WTC11 (cell line): ENCODE data around the gene KRT9. TPM values are rescaled to one million over a fixed set of nuclear protein-coding genes. Genes with fewer than 3 reads are reported as not detected.
A peak's percentile ranks its signal among the peaks of the same experiment; 100 is the strongest.

Source experiments
- ATAC-seq: fragments of 200-7000 bp; cut with Tn5 transposase; 2 replicates; pipeline ENCODE4 v1.10.0; 2021; ENCODE audit warnings: mild to moderate bottlenecking, moderate library complexity
- CTCF ChIA-PET: fragments of 300-600 bp; sonication (Branson Sonifier 250); formaldehyde crosslinking; loops from one replicate; lab custom pipeline; 2021; ENCODE audit warnings: antibody characterized with exemption; lab: Charles Lee
- POLR2A ChIA-PET: fragments of 350-600 bp; sonication (Branson Sonifier 250); formaldehyde crosslinking; loops from one replicate; lab custom pipeline; 2021; ENCODE audit warnings: antibody characterized with exemption; lab: Charles Lee
- DNase-seq: peaks from one replicate; pipeline ENCODE4 v3.0.0; 2021; ENCODE audit warnings: low spot score
- H3K27ac Mint-ChIP-seq: 2 replicates; pipeline ENCODE4 v1.8.0; 2021; ENCODE audit warnings: mixed read lengths
- H3K27me3 Mint-ChIP-seq: 2 replicates; pipeline ENCODE4 v1.8.0; 2021; ENCODE audit warnings: low read depth, mild to moderate bottlenecking, moderate library complexity, mixed read lengths
- H3K36me3 Mint-ChIP-seq: 2 replicates; pipeline ENCODE4 v1.8.0; 2021; ENCODE audit warnings: mixed read lengths
- H3K4me1 Mint-ChIP-seq: 2 replicates; pipeline ENCODE4 v1.8.0; 2022; ENCODE audit warnings: mixed read lengths
- H3K4me3 Mint-ChIP-seq: 2 replicates; pipeline ENCODE4 v1.8.0; 2021; ENCODE audit warnings: mild to moderate bottlenecking, moderate library complexity, mixed read lengths
- H3K9me3 Mint-ChIP-seq: 2 replicates; pipeline ENCODE4 v1.8.0; 2021; ENCODE audit warnings: mixed read lengths
- AR ChIP-seq: fragments of 250-450 bp; sonication (Bioruptor Pico); IDR thresholded peaks from 2 replicates; pipeline ENCODE4 v1.9.0; 2021; ENCODE audit warnings: mild to moderate bottlenecking
- ATF1 ChIP-seq: sonication (generic); formaldehyde crosslinking; IDR thresholded peaks from 2 replicates; pipeline ENCODE4 v1.8.1; 2023; ENCODE audit warnings: mild to moderate bottlenecking, moderate library complexity, missing genetic modification reagents
- CDX4 ChIP-seq: fragments of 250-450 bp; sonication (Bioruptor Pico); IDR thresholded peaks from 2 replicates; pipeline ENCODE4 v1.9.0; 2021; ENCODE audit warnings: moderate library complexity, mild to moderate bottlenecking, inconsistent platforms, borderline replicate concordance
- FOXJ3 ChIP-seq: sonication (generic); formaldehyde crosslinking; IDR thresholded peaks from 2 replicates; pipeline ENCODE4 v1.9.0; 2021; ENCODE audit warnings: missing genetic modification reagents, mild to moderate bottlenecking, borderline replicate concordance
- FOXP4 ChIP-seq: sonication (generic); formaldehyde crosslinking; IDR thresholded peaks from 2 replicates; pipeline ENCODE4 v1.8.0; 2022; ENCODE audit warnings: mild to moderate bottlenecking, missing genetic modification reagents
- HMGXB4 ChIP-seq: sonication (generic); formaldehyde crosslinking; IDR thresholded peaks from 2 replicates; pipeline ENCODE4 v1.8.1; 2023; ENCODE audit warnings: mild to moderate bottlenecking, moderate library complexity, missing genetic modification reagents
- NFATC4 ChIP-seq: fragments of 250-450 bp; sonication (Bioruptor Pico); IDR thresholded peaks from 2 replicates; pipeline ENCODE4 v1.9.0; 2021; ENCODE audit warnings: mild to moderate bottlenecking
- SP1 ChIP-seq: sonication (generic); formaldehyde crosslinking; conservative IDR thresholded peaks from 2 replicates; pipeline ENCODE4 v1.8.1; 2022; ENCODE audit warnings: missing genetic modification reagents
- ZNF138 ChIP-seq: sonication (generic); formaldehyde crosslinking; conservative IDR thresholded peaks from 2 replicates; pipeline ENCODE4 v1.8.1; 2022; ENCODE audit warnings: mild to moderate bottlenecking, moderate library complexity, missing genetic modification reagents
- ZNF396 ChIP-seq: fragments of 250-450 bp; sonication (Bioruptor Pico); IDR thresholded peaks from 2 replicates; pipeline ENCODE4 v1.8.0; 2021; ENCODE audit warnings: mild to moderate bottlenecking, moderate library complexity, borderline replicate concordance
- ZNF532 ChIP-seq: fragments of 250-450 bp; sonication (Bioruptor Pico); IDR thresholded peaks from 2 replicates; pipeline ENCODE4 v1.9.0; 2021; ENCODE audit warnings: mild to moderate bottlenecking, borderline replicate concordance
- total RNA-seq: library from RNA; stranded (reverse); gene quantifications from 3 replicates; pipeline ENCODE4 v1.2.3, GENCODE V29; 2021

The KRT9 gene
- total RNA-seq, 1 experiment from 2014 or later, result not detected

GRCh38 chr17:41519501-41520224 is 52.2 kb downstream of the KRT9 start:
- Mint-ChIP-seq H3K9me3 (no peaks in the 10 kb centered on the region), H3K27ac (peak overlapping the region; percentile 45; the same call in 1 of the 2 replicates), H3K27me3 (no peaks in the 10 kb centered on the region), H3K4me1 (peaks cover 21% of the 10 kb centered on the region), H3K4me3 (no peak overlapping the region), H3K36me3 (peaks cover 17% of the 10 kb centered on the region)
- ATAC-seq, result no peak
- TF ChIP-seq SP1 (CRISPR knock-in tag) (no peak), ZNF138 (CRISPR knock-in tag) (no peak), ZNF396 (CRISPR knock-in tag) (no peak), FOXJ3 (CRISPR knock-in tag) (no peak), HMGXB4 (CRISPR knock-in tag) (no peak), ATF1 (no peak), AR (CRISPR knock-in tag) (no peak), NFATC4 (no peak), FOXP4 (no peak), ZNF532 (no peak), CDX4 (no peak)
- ChIA-PET CTCF (interaction anchor here (1.0 to 15.4 kb wide), 3 partner anchors 29 to 143 kb away, joined by 3 to 116 read pairs (median 5); no protein-coding TSS in a partner anchor), POLR2A (no interaction called here)
- DNase-seq, result no peak
